ENCODE data around the gene PSMB5. TPM values are rescaled to one million over a fixed set of nuclear protein-coding genes. Genes with fewer than 3 reads are reported as not detected.

PSMB5 gene
- total and polyA plus RNA-seq, 2 of the 13 experiments (the other 11 are each of a cell fraction or from before 2014, with no cell fraction given) = 705 to 871 TPM

GRCh38 chr14:23067847-23068788, 33.4 kb upstream of the PSMB5 start (continued):
- TF ChIP-seq ZNF691 (CRISPR knock-in tag; IDR thresholded peaks at IDR 0.05; ENCODE audit: borderline replicate concordance, low read depth) = no peak
- 0 out of 2 replicates have a peak, but pooled peaks have one; percentile 57 for TF ChIP-seq ZNF430 (CRISPR knock-in tag; IDR thresholded peaks at IDR 0.05)
- no peak for TF ChIP-seq EZH2 (conservative IDR thresholded peaks at IDR 0.05; ENCODE audit: low read depth, low read length)
- no peak for TF ChIP-seq ZNF782 (CRISPR knock-in tag; IDR thresholded peaks at IDR 0.05; ENCODE audit: borderline replicate concordance)
- peak; percentile 39 for TF ChIP-seq HIVEP1 (CRISPR knock-in tag; IDR thresholded peaks at IDR 0.05)
- TF ChIP-seq ZNF776 (CRISPR knock-in tag; IDR thresholded peaks at IDR 0.05) = no peak
- TF ChIP-seq ZMAT3 (CRISPR knock-in tag; conservative IDR thresholded peaks at IDR 0.05) = no peak
- 0 out of 2 replicates have a peak, but pooled peaks have one; percentile 64 for TF ChIP-seq SSRP1 (CRISPR knock-in tag; IDR thresholded peaks at IDR 0.05)

- in situ Hi-C loops (cut with HindIII; ENCODE audit: extremely low pct_ligation_motif_present, low pct_unique_long_range_greater_than_20kb) = loop anchor here (5.0 kb wide), 1 partner anchor 40 kb away; no protein-coding TSS in a partner anchor
- peaks cover 45% of the 10 kb centered on the region for H3K79me2 ChIP-seq (ENCODE audit: insufficient read depth, low read length)
- TF ChIP-seq RARA (CRISPR knock-in tag; IDR thresholded peaks at IDR 0.05) (no peak), TFDP1 (CRISPR knock-in tag; IDR thresholded peaks at IDR 0.05; ENCODE audit: borderline replicate concordance) (0 out of 2 replicates have a peak, but pooled peaks have one; percentile 19), ZNF205 (CRISPR knock-in tag; IDR thresholded peaks at IDR 0.05) (no peak), POLR2G (IDR thresholded peaks at IDR 0.05; ENCODE audit: low read depth, low read length) (0 out of 2 replicates have a peak, but pooled peaks have one; percentile 18), NFE2L1 (CRISPR knock-in tag; IDR thresholded peaks at IDR 0.05; ENCODE audit: borderline replicate concordance) (0 out of 2 replicates have a peak, but pooled peaks have one; percentile 21), ZNF484 (CRISPR knock-in tag; IDR thresholded peaks at IDR 0.05; ENCODE audit: borderline replicate concordance, low read depth) (no peak), NKX3-1 (CRISPR knock-in tag; IDR thresholded peaks at IDR 0.05) (no peak), PCBP2 (optimal IDR thresholded peaks at IDR 0.05; ENCODE audit: low read depth, low read length, poor library complexity, severe bottlenecking) (no peak), DMAP1 (CRISPR knock-in tag; IDR thresholded peaks at IDR 0.05) (no peak)
These were observed 32.4 kb upstream of the PSMB5 start for GRCh38 chr14:23066855-23067744.

More at GRCh38 chr14:23066855-23067744, 32.4 kb upstream of the PSMB5 start:
- Histone ChIP-seq H2AFZ (ENCODE audit: low read length) (no peak overlapping the region), H3K9me3 (ENCODE audit: low read length) (no peaks in the 10 kb centered on the region), H3K4me3 (replicated peaks in 1 of 3; ENCODE audit: insufficient read depth in 1 of 3, low read depth in 2 of 3, low read length in 3 of 3) (no peak overlapping the region), H3K4me1 (ENCODE audit: insufficient read depth, low read length) (peaks cover 43% of the 10 kb centered on the region), H3K9ac (ENCODE audit: insufficient read depth, low read depth, low read length) (no peak overlapping the region), H4K20me1 (ENCODE audit: insufficient read depth, low read length) (peaks cover 12% of the 10 kb centered on the region), H3K4me2 (ENCODE audit: low read depth, low read length) (no peak overlapping the region), H3K27ac (ENCODE audit: extremely low read length, insufficient read depth, low read length) (no peak overlapping the region), H3K27me3 (ENCODE audit: control insufficient read depth in 1 of 2, insufficient read depth in 2 of 2, low read length in 2 of 2) (no peaks in the 10 kb centered on the region; a peak in 1 of 5 replicates), H3K36me3 (replicated peaks in 1 of 2; ENCODE audit: control insufficient read depth in 1 of 2, insufficient read depth in 2 of 2, low read length in 2 of 2) (peaks cover 52 to 76% of the 10 kb centered on the region in 2 experiments)
- no TSS peak for BruUV-seq (replicated peaks)
- POLR2A ChIA-PET = interaction anchor here (1.9 to 2.0 kb wide), 2 partner anchors 60 to 72 kb away, joined by 10 to 39 read pairs; no protein-coding TSS in a partner anchor
- intact Hi-C loops (cut with micrococcal nuclease; ENCODE audit: unreplicated experiment) = no loop called here
- 97% methylated on average over 23 of the region's 23 CpGs for WGBS (ENCODE audit: low lambda C conversion rate)
- no peak for FAIRE-seq
- ATAC-seq = no peak
- no peak for DNase-seq (ENCODE audit: low spot score)
- CTCF ChIA-PET (ENCODE audit: low intra/inter-chr PET ratio, low total read pairs) = interaction anchor here (0.7 to 3.1 kb wide), 3 partner anchors 10 to 11 kb away, joined by 4 to 28 read pairs (median 20); partner anchors contain the start of gene CDH24
